AG04449 (cell line): ENCODE results near the gene SLC25A24.

Experiments
- CTCF ChIA-PET: fragments of 350-600 bp; formaldehyde crosslinking; extraction: SDS; loops from one replicate; lab custom pipeline; 2021; ENCODE audit warnings: antibody characterized with exemption; lab: Yijun Ruan, JAX
- POLR2A ChIA-PET: fragments of 400-600, 350-600 bp; formaldehyde crosslinking; extraction: SDS; loops from one replicate; lab custom pipeline; 2020; ENCODE audit warnings: antibody characterized with exemption, inconsistent platforms; lab: Yijun Ruan, JAX
- DNase-seq: peaks from one replicate; pipeline ENCODE4 v3.0.0-alpha.2; 2010; ENCODE audit warnings: low read depth, low spot score
- H3K4me3 ChIP-seq: 2 replicates; pipeline ENCODE4 v1.5.1; 2011; ENCODE audit warnings: low read depth, mild to moderate bottlenecking, control low read depth, low read length
- CTCF ChIP-seq: IDR thresholded peaks from one replicate; pipeline ENCODE4 v1.5.1; 2011; ENCODE audit warnings: mild to moderate bottlenecking, moderate library complexity, low read length, control low read depth, inconsistent platforms; ENCODE audit not compliant: insufficient read depth; ENCODE audit errors: missing control alignments

SLC25A24 gene

GRCh38 chr1:108097018-108097417 is 103.1 kb downstream of the SLC25A24 start:
- no peak overlapping the region for H3K4me3 ChIP-seq
- no peak for TF ChIP-seq CTCF
- DNase-seq: no peak
- ChIA-PET CTCF (no interaction called here), POLR2A (no interaction called here)

- TF ChIP-seq CTCF: no peak
- no peak overlapping the region for H3K4me3 ChIP-seq
- ChIA-PET CTCF (no interaction called here), POLR2A (no interaction called here)
- DNase-seq: no peak
Measured at GRCh38 chr1:108096089-108096488, 104.1 kb downstream of the SLC25A24 start.

GRCh38 chr1:108089477-108089876 is 110.7 kb downstream of the SLC25A24 start:
- POLR2A ChIA-PET: no interaction called here
- CTCF ChIA-PET: no interaction called here

GRCh38 chr1:108085628-108086027 is 114.5 kb downstream of the SLC25A24 start:
- no peak for TF ChIP-seq CTCF
- H3K4me3 ChIP-seq: no peak overlapping the region
- POLR2A ChIA-PET: no interaction called here
- no peak for DNase-seq
- CTCF ChIA-PET: no interaction called here

More at GRCh38 chr1:108089477-108089876, 110.7 kb downstream of the SLC25A24 start:
- DNase-seq: no peak
- no peak overlapping the region for H3K4me3 ChIP-seq
- TF ChIP-seq CTCF: no peak

- H3K4me3 ChIP-seq: no peak overlapping the region
- no peak for DNase-seq
- ChIA-PET CTCF (interaction anchor here (1.1 kb wide), 1 partner anchor 303 kb away, joined by 3 read pairs; no protein-coding TSS in a partner anchor), POLR2A (no interaction called here)
- no peak for TF ChIP-seq CTCF
Measured at GRCh38 chr1:108084866-108085477, 115.2 kb downstream of the SLC25A24 start.
